ENCODE results near the gene KCNJ4. TPM values are rescaled to one million over a fixed set of nuclear protein-coding genes. Genes with fewer than 3 reads are reported as not detected.
"Not testable (repeated sequence)": the region's sequence is repeated elsewhere in the genome, so short reads cannot be mapped to it uniquely, and the experiment has no call there.

Gene KCNJ4
- total RNA-seq, 1 donor from 2014 or later = not detected

- H3K4me3 ChIP-seq; DNase-seq (ENCODE audit: low spot score in 2 of 2); intact Hi-C loops (cut with DNase I); H3K9me3 ChIP-seq; H3K27me3 ChIP-seq; H3K36me3 ChIP-seq; H3K27ac ChIP-seq; H3K4me1 ChIP-seq: not testable (repeated sequence)
Measured at GRCh38 chr22:38388506-38389427, 66.2 kb downstream of the KCNJ4 start.

GRCh38 chr22:38386918-38387317 lies 68.1 kb downstream of the KCNJ4 start:
- H3K9me3 ChIP-seq; H3K36me3 ChIP-seq; H3K4me1 ChIP-seq; H3K27ac ChIP-seq; intact Hi-C loops (cut with DNase I); H3K27me3 ChIP-seq; DNase-seq (ENCODE audit: low spot score in 2 of 2); H3K4me3 ChIP-seq: not testable (repeated sequence)

- intact Hi-C loops (cut with DNase I) = no loop called here
- H3K27me3 ChIP-seq = no peaks in the 10 kb centered on the region
- no peaks in the 10 kb centered on the region for H3K9me3 ChIP-seq
- TF ChIP-seq CTCF (IDR thresholded peaks at IDR 0.05) = no peak
- no peaks in the 10 kb centered on the region for H3K36me3 ChIP-seq
- H3K27ac ChIP-seq = no peak overlapping the region
- no peak for DNase-seq (ENCODE audit: low spot score in 2 of 2)
- H3K4me1 ChIP-seq = no peaks in the 10 kb centered on the region
- H3K4me3 ChIP-seq = no peak overlapping the region
Measured at GRCh38 chr22:38383417-38383816, 71.6 kb downstream of the KCNJ4 start.

- H3K4me1 ChIP-seq; H3K27me3 ChIP-seq; H3K36me3 ChIP-seq; H3K4me3 ChIP-seq; H3K27ac ChIP-seq; intact Hi-C loops (cut with DNase I); H3K9me3 ChIP-seq; DNase-seq (ENCODE audit: low spot score in 2 of 2): not testable (repeated sequence)
Measured at GRCh38 chr22:38381371-38381770, 73.6 kb downstream of the KCNJ4 start.

Other genes starting within 250 kb of the KCNJ4 start
- 118 TPM for gene TMEM184B, start 182.2 kb downstream of the KCNJ4 start, total RNA-seq
- gene CSNK1E, start 137.8 kb downstream of the KCNJ4 start, total RNA-seq = 185 TPM
- 11.8 TPM for gene KDELR3, start 12.9 kb upstream of the KCNJ4 start, total RNA-seq
- gene DDX17, start 51.1 kb upstream of the KCNJ4 start, total RNA-seq = 837 TPM
- gene DMC1, start 115.0 kb upstream of the KCNJ4 start, total RNA-seq = not detected
- gene FAM227A, start 201.2 kb upstream of the KCNJ4 start, total RNA-seq = 0.43 TPM
- 14.0 TPM for gene CBY1, start 201.4 kb upstream of the KCNJ4 start, total RNA-seq
- 19.3 TPM for gene TOMM22, start 226.8 kb upstream of the KCNJ4 start, total RNA-seq
- gene JOSD1, start 245.7 kb upstream of the KCNJ4 start, total RNA-seq = 153 TPM